ENCODE data around the gene ACRBP.
"Not testable (repeated sequence)": the region's sequence is repeated elsewhere in the genome, so short reads cannot be mapped to it uniquely, and the experiment has no call there.

ACRBP gene

GRCh38 chr12:6614513-6615172 is 32.6 kb downstream of the ACRBP start:
- DNase-seq (ENCODE audit: low spot score) = no peak

DNA sequence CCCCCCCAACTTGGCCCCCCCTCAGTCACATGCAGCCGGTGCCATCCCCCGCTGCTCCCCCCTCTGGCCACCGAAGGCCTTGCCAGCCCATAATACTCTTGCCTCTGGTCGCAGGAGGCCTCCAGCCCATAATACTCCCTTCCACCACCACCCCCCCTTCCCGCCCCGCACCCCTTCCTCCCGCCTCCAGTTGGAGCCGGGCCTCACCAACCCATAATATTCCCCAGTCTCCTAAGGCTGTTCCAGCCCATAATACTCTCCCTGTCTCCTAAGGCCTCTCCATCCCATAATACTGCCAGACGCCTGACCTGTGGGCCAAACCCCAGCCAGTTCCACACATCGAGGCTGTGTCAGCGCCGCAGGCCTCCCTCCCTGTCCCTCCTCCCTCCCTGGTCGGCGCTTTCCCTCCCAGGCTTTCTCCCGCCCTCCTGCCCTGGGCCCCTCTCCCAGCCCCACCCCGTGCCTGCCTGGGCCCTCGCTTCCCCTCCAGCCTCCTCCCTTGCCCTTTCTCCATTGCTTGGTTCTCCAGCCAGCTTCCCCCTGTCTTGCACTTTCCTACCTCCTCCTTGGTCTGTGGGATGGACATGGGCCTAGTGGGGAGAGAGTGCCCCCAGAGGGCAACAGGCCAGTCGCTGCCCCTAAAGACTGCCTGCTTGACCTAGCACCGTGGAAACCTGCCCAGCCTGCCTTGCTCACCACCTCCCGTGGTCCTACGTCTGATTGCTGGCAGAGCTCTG is 33.3 kb downstream of the ACRBP start:
- peak; percentile 99 for DNase-seq (ENCODE audit: low spot score)

- peak; percentile 88 for DNase-seq (ENCODE audit: low spot score)
These were observed 34.0 kb downstream of the ACRBP start for GRCh38 chr12:6613015-6613775.

GRCh38 chr12:6612652-6613014 is 34.6 kb downstream of the ACRBP start:
- DNase-seq (ENCODE audit: low spot score) = no peak

DNA sequence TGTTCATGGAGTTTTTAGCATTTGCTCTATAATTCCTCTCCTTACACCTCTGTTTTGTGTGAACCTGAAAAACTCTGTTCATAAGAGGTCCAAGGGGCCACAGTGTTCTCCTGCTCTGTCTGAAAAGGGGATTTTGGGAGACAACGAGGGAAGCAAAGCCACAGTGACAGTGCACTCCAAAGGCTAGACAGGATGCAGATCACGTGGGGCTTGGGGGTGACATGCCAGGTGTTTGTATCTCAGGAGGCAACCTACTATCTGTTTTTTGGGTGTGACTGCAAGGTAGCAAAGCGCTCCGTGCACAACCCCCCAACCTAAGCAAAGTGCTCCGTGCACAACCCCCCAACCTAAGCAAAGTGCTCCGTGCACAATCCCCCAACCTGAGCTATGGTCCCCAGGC is 35.0 kb downstream of the ACRBP start:
- DNase-seq (ENCODE audit: low spot score) = no peak

DNA sequence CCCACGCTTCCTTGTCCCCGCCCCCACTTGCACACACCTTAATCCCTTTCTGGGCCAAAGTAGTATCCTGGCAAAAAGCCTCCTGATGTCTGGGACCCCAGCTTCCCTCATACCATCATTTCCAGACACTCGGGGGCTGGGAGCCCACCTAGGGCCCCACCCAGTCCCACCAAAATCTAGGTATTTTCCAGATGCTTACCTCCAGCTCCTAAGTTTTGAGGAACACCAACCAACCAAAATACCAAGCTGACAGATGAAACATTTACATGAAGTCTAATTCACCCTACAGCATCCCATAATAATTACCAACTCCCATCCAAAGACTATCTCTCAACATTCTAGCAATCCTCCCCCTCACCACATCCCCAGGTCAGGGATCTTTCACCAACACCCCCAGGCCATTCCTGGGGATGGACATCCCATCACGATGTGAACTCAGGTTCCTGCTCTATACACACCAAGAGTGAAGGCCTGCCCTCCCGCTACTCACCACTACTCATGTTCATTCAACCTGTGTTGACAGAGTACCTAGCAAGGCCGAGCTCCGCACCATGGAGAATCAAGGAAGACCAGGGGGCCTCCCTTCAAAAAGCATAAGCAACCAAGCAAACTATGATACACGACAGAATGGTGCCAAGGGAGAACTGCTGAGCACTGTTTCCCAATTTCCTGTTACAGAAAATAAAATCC is 38.5 kb downstream of the ACRBP start:
- DNase-seq (ENCODE audit: low spot score) = no peak

DNA sequence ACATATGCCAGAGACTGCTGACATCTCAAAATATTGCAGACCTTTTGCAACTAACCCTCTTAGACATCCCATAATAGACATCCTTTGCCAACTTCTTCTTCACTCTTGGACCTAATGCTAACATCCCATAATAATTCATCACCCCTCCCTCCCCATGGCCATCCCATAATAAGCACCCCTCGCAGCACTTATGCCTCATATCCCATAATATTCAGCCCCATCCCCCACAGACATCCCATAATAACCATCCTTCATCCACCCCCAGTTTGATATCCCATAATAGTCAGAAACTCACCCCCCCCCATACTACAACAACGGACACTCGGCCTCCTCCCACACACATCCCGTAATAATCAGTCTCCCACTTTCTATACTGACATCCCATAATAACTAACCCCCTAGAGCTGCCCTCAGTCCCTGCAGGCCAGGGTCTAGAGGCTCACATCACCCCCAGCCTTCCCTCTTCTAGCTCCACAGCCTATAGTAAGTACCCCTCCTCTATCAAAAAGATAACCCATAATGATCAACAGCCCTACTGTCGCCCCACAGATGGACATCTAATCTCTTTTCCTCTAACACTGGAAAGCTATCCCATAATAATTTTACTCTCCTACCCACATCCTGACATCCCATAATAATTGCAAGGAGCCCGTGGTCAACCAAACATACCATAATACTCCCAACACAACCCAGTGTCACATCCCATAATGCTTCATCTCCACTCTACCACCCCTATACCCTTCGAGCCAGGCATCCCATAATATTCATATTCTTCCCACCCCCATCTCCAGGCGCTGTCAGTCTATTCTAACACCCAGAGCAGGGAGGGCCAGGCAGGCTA is 39.3 kb downstream of the ACRBP start:
- DNase-seq (ENCODE audit: low spot score) = peak; percentile 85

DNA sequence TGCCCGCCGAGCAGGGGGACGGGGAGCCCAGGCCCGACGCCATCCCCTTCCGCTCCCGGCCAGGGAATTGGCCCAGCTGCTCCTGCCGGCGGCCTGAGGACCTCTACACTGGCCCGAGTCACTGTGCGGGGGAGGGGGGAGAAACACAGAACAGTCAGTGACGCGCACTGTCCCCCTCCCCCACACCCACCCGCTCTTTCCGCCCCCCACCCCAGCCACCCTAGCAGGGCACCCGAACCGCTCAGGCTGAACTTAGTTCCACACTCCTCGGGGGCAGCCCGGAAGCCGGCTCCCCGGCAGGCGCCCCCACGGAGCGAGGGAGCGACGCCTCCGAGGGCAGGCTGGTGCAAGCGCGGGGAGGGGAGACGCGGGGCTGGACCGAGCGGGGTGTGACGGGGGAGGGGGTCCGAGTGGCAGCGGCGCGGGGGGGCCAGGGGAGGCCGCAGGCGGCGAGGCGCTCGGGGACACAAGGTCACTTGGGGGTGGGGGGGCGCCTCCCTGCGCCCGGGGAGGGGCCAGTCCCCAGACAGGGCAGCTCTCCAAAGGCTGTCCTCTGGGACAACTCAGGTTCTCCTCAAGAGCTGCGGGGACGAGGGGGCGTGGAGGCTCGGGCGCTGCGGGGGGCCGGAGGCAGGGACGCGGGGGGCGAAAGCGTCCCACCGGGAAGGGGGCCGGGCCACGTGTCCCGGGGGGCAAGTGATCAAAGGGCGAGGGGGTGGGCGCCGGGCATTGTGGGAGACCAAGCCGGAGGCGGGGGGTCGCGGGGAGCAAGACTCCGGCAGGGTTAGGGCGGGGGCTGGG is 40.7 kb downstream of the ACRBP start:
- peak; percentile 70 for DNase-seq (ENCODE audit: low spot score)

- DNase-seq (ENCODE audit: low spot score) = no peak
These were observed 41.6 kb downstream of the ACRBP start for GRCh38 chr12:6605421-6606330.

GRCh38 chr12:6604259-6605029 is 42.8 kb downstream of the ACRBP start:
- DNase-seq (ENCODE audit: low spot score) = no peak

- no peak for DNase-seq (ENCODE audit: low spot score)
These were observed 44.1 kb downstream of the ACRBP start for GRCh38 chr12:6603095-6603567.

DNA sequence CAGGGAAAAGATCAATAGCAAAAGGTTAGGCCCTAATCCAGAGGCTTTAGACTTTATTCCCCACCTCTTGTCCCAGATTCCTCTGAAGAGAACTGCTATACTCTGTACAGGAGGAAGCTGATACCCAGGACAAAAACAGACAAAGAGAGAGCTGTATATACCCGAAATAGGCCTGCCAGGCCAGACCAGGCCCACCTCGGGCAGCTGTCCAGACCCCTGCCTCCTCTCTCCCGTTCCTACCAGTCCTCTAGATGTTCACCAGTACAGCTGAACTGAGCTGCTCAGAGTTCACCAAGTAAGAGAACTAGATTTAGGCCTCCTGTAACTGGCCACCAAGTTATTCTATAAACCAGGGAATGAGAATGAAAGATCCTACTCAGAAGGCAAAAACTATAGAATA is 44.7 kb downstream of the ACRBP start:
- no peak for DNase-seq (ENCODE audit: low spot score)

GRCh38 chr12:6595673-6596072 is 51.6 kb downstream of the ACRBP start:
- DNase-seq (ENCODE audit: low spot score) = not testable (repeated sequence)

DNA sequence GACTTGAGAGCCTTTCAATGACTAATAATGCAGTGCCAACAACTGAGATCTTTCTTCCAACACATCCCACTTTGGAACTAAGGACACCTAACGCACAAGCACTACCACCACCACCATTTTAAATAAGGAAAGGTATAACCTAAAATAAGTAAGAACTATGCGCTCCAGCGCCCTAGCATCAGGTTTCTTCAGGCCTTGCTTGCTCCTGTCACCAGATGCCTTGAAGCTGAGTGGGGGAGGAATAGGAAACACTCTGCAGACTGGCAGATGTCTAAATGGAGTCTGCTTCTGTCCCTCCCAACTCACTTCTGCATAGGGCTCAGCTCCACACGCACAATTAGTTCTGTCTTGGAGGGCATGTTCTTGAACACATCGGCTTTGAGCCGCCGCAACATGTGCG is 55.1 kb downstream of the ACRBP start:
- DNase-seq (ENCODE audit: low spot score) = no peak
